Upper lobe of right lung (tissue), 1 donor: ENCODE data around the gene NRP1. TPM values are rescaled to one million over a fixed set of nuclear protein-coding genes. Genes with fewer than 3 reads are reported as not detected.

Experiments
- ATAC-seq: fragments of 200-7000 bp; cut with Tn5 transposase; one replicate; pipeline ENCODE4 v1.9.1; 2020; ENCODE audit warnings: mild to moderate bottlenecking, moderate library complexity
- DNase-seq: peaks from one replicate; pipeline ENCODE4 v3.0.0-alpha.2; 2020
- H3K27ac ChIP-seq: fragments of 200-600 bp; one replicate; pipeline ENCODE4 v1.8.0; 2022
- H3K27me3 ChIP-seq: fragments of 200-600 bp; one replicate; pipeline ENCODE4 v1.8.0; 2022; ENCODE audit warnings: mild to moderate bottlenecking
- H3K36me3 ChIP-seq: fragments of 200-600 bp; one replicate; pipeline ENCODE4 v1.8.0; 2022
- H3K4me1 ChIP-seq: fragments of 200-600 bp; one replicate; pipeline ENCODE4 v1.8.0; 2022
- H3K4me3 ChIP-seq: fragments of 200-600 bp; one replicate; pipeline ENCODE4 v1.8.0; 2022; ENCODE audit warnings: mild to moderate bottlenecking
- H3K9me3 ChIP-seq: fragments of 200-600 bp; one replicate; pipeline ENCODE4 v1.8.0; 2022
- CTCF ChIP-seq: fragments of 200-600 bp; IDR thresholded peaks from one replicate; pipeline ENCODE4 v1.8.0; 2022; ENCODE audit warnings: antibody characterized with exemption
- intact Hi-C: fragments of 100-400 bp; cut with DNase I; formaldehyde crosslinking; loops from one replicate; pipeline ENCODE4 v1.11.0; 2022
- total RNA-seq: library from RNA; stranded (reverse); fragmentation: NEBNext Ultra II Directional; extraction: Animal tissue kit (Norgen Biotek cat#: 25700); gene quantifications from one replicate; pipeline ENCODE4 v1.2.1, GENCODE V29; 2021
- donor health status: DM: no; HTN: yes; CAD: no; lungs with severe emphysema.

Gene NRP1
- total RNA-seq, 1 donor from 2014 or later = 139 TPM

- no peak for DNase-seq
- Histone ChIP-seq H3K36me3 (no peaks in the 10 kb centered on the region), H3K9me3 (no peaks in the 10 kb centered on the region), H3K27ac (no peak overlapping the region), H3K4me1 (peaks cover 19% of the 10 kb centered on the region), H3K27me3 (no peaks in the 10 kb centered on the region), H3K4me3 (no peak overlapping the region)
- no peak for ATAC-seq
- TF ChIP-seq CTCF = no peak
- intact Hi-C loops = no loop called here
Observed at GRCh38 chr10:33288127-33288526, 46.3 kb downstream of the NRP1 start.

- H3K27me3 ChIP-seq = no peaks in the 10 kb centered on the region
- TF ChIP-seq CTCF = no peak
- no peak overlapping the region for H3K27ac ChIP-seq
- ATAC-seq (no peak), DNase-seq (no peak)
- H3K9me3 ChIP-seq = no peaks in the 10 kb centered on the region
- peaks cover 15% of the 10 kb centered on the region for H3K4me1 ChIP-seq
- H3K36me3 ChIP-seq = no peaks in the 10 kb centered on the region
- no peak overlapping the region for H3K4me3 ChIP-seq
- intact Hi-C loops = no loop called here
Observed at GRCh38 chr10:33287112-33287511, 47.4 kb downstream of the NRP1 start.

- no peak for DNase-seq
- ATAC-seq = no peak
- Histone ChIP-seq H3K36me3 (no peaks in the 10 kb centered on the region), H3K27ac (no peak overlapping the region), H3K4me3 (no peak overlapping the region), H3K27me3 (no peaks in the 10 kb centered on the region), H3K9me3 (no peaks in the 10 kb centered on the region), H3K4me1 (peaks cover 7% of the 10 kb centered on the region)
- intact Hi-C loops = no loop called here
- no peak for TF ChIP-seq CTCF
Observed at GRCh38 chr10:33286157-33286934, 48.1 kb downstream of the NRP1 start.

- H3K27me3 ChIP-seq = no peaks in the 10 kb centered on the region
- H3K36me3 ChIP-seq = no peaks in the 10 kb centered on the region
- DNase-seq (no peak), ATAC-seq (no peak)
- no peak for TF ChIP-seq CTCF
- no peaks in the 10 kb centered on the region for H3K4me1 ChIP-seq
- intact Hi-C loops = no loop called here
- no peaks in the 10 kb centered on the region for H3K9me3 ChIP-seq
- H3K27ac ChIP-seq = no peak overlapping the region
- H3K4me3 ChIP-seq = no peak overlapping the region
Observed at GRCh38 chr10:33284945-33285344, 49.5 kb downstream of the NRP1 start.

GRCh38 chr10:33279811-33280602, 54.5 kb downstream of the NRP1 start:
- Histone ChIP-seq H3K4me3 (no peak overlapping the region), H3K4me1 (peaks cover 4% of the 10 kb centered on the region), H3K9me3 (no peaks in the 10 kb centered on the region), H3K36me3 (no peaks in the 10 kb centered on the region), H3K27ac (no peak overlapping the region), H3K27me3 (no peaks in the 10 kb centered on the region)
- ATAC-seq (no peak), DNase-seq (no peak)
- intact Hi-C loops = no loop called here
- TF ChIP-seq CTCF = no peak
